Measurements from ENCODE around the gene CMSS1.

Gene CMSS1

DNA sequence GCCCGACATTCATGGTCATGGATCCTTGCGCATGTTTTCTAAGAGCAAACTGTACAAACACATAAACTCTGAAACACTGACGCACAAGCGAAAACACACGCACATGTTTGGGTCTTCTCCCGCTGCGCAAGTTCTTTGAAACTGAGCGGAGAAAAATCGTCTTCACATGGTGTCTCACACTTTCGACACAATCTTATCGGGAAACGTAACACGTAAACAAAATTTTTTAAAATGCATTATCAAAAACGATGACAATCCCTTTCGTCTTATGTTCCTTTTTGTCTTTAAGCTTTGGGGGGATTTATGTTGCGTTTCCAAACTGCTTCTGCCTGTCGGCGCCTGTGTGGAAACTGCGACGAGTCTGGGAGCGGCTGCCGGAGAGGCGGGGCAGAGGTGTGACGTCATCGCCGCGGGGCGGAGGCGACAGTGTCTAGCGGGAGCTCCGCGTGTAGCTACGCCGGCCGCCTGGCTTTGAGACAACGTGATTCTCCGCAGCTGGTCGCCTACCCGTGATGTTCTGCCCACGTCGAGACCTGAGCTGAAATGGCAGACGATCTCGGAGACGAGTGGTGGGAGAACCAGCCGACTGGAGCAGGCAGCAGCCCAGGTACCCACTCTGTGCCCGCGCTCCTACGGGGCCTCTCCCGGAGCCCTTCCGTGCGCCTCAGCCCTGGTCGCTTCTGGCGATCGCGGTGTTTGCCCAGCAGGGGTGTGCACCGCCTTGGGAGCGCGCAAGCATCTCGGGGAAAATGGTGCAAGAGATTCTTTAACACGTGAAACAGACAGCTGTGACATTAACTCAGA lies at the start of gene CMSS1:
CMSS1 (plus strand) TSS at position 426 of the 804 bp plus-strand sequence.
- DNase-seq: peak; percentile 93

DNA sequence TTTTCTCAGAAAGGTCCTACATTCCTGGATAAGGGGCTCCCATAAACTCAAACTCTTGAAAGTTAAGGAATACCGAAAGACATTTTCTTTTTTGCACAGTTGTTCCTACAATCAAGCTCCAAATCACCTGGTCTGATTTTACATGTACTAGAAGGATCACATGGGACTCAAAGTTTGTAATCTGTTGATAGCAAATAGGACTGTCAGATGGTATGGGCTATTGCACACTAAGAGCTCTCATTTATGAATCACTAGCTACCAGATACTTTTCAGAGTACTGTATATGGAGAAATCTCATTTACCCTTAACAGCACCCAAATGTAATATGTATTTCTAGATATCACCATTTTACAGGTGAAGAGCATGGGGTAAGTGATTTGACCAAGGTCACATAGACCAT lies 49.5 kb upstream of the CMSS1 start:
- no peak for DNase-seq

DNA sequence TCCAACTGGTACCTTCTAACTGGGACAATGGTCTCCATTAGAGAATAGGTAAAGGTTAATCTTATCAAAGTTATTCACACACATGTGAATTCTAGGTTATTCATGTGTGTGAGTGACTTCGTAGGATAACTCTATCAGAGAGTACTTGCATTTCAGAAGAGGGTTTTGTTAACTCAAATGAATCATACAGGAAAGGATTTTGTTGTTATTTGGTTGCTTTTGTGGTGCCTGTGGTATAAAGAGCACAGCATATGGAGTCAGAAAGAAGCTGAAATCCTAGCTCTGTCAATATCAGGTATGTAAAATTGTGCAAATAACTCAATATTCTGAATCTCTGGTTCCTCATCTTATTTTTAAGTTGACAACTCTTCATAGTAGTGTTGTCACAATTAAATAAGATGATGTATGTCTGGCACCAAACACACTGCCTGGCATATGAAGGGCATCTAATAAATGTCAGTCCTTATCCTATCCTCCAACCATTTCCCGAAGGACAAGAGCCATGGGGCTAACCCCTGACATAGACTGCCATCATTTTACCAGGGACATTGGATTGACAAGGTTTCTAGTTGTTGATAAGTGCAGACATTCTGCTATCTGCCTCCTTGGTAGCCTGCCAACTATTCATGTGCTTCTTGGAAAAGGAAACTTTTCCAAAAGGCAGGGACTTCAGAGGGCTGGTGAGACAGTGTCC lies 48.7 kb upstream of the CMSS1 start:
- DNase-seq: no peak

DNA sequence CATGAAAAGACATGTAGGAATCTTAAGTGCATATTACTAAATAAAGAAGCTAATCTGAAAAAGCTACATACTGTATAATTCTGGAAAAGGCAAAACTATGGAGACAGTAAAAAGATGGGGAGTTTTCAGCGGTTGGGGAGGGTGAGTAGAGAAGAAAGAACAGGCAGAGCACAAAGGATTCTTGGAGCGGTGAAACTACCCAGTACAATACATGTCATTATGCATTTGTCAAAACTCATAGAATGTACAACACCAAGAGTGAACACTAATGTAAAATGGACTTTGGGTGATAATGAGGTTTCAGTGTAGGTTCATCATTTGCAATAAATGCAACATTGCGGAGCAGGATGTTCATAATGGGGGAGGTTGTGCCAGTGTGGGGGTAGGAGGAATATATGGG lies 45.5 kb upstream of the CMSS1 start:
- no peak for DNase-seq

DNA sequence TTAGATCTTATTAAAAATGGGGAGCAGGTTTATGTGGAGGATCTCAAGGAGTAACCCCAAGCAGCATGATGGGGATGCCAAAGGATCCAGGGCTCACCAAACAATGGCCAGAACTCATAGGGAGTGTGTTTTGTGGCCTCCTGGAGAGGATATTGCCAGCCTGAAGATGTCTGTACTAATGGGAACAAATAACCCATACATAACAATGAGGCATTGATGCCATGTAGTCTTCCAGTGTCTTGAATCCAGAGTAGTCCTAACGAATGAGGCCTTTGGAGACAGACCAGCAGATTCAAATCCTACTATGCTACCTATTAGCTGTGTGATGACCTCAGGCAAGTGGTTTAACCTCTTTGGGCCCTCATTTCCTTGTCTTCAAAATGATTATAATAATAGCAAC lies 45.0 kb upstream of the CMSS1 start:
- no peak for DNase-seq

DNA sequence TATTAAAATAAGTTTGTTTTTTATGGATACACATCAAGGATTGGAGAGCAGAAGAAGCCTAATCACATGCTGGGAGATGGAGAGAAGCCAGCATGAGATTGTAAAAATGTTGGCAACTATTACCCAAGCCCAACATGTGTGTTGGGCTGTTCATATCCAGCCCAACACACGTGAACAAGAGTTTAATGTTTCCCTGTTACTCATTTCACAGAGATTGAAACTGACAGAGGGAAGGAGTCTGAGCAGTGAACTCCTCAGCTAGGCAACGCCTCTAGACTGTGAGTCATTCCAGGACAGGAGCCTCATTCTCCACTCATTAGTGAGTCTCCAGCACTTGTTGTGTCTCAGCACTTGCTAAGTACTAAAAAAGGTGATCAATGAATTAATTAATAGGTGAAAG lies 43.2 kb upstream of the CMSS1 start:
- DNase-seq: no peak

DNA sequence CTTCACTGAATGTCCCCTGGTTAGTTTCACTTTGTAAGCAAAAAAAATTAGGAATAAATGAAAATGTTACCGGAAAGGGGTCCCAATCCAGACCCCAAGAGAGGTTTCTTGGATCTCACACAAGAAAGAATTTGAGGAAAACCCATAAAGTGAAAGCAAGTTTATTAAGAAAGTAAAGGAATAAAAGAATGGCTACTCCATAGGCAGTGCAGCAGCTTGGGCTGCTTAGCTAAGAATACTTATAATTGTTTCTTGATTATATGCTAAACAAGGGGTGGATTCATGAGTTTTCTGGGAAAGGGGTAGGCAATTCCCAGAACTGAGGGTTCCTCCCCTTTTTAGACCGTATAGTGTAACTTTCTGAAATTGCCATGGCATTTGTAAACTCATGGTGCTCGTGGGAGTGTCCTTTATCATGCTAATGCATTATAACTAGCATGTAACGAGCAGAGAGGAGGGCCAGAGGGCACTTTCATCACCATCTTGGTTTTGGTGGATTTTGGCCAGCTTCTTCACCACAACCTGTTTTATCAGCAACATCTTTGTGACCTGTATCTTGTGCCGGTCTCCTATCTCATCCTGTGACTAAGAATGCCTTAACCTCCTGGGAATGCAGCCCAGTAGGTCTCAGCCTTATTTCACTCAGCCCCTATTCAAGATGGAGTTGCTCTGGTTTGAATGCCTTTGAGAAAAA lies 41.0 kb upstream of the CMSS1 start:
- no peak for DNase-seq

DNA sequence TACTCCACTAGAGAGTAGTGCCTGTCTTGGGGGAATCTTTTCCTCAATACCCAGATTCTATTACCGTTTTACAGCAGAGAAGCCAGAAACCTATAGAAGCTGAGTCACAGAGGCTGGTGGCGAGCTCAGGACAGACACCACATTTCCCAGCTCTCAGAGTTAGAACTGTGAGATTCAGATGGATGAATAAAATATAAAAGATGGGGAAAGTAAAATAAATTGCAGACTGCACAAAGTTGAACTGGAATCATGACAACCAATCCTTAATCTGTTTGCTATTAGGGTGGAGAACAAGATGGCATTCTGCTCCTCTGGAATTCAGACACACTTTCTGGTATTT lies 40.5 kb upstream of the CMSS1 start:
- DNase-seq: no peak

DNA sequence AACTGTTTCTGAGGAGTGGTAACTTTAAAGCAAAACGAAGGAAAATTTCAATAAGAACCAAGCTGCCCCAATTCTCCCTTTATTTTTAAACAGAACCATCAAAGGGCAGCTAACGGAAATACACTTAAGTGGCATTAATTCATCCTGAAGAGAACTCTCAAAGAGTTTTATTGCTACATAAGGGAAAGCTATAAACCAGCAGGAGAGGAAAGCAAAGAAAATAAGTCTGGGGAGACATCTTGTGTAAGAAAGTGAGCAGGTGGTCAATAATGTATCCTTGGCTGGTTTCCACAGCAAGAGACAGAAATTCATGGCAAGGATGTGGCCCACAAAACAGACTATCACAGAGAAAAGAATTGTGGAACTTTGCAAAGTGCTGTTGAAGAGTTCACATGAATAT lies 40.0 kb upstream of the CMSS1 start:
- DNase-seq: no peak

DNA sequence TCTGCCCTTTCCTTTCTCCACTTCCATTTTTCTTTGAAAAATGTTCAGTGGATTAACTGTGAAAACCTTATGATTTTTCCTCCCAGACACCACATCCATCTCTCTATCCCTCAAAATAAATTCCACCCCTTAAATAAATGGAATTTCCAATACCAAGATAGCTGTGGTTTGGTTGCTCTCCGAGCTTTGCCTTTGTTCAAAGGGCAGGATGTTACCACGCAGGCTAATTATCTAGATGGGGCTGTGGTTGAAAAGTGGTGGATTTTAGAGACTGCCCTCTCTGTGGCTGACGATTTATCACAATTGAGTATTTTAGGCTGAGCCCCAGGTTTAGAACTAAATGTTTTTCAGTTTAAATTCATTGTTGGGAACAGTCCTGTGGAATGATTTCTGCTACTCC lies 36.9 kb upstream of the CMSS1 start:
- no peak for DNase-seq

DNA sequence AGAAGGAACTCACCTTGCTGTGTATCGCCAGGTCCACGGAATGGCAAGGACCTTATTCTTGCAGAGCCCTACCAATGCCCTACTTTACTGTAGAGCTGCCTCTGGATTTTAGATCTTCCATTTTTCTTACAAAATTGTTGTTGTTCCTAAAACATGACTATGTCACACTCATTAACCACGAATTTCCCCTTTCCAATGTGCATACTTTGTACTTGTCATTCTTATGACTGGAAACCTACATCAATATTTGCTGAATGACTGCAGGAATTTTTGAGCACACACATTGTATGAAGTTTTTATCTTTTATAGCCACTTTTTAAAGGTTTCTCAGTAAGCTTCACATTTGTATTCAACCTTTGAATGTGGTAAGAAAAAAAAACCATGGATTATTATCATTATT lies 35.9 kb upstream of the CMSS1 start:
- DNase-seq: no peak

DNA sequence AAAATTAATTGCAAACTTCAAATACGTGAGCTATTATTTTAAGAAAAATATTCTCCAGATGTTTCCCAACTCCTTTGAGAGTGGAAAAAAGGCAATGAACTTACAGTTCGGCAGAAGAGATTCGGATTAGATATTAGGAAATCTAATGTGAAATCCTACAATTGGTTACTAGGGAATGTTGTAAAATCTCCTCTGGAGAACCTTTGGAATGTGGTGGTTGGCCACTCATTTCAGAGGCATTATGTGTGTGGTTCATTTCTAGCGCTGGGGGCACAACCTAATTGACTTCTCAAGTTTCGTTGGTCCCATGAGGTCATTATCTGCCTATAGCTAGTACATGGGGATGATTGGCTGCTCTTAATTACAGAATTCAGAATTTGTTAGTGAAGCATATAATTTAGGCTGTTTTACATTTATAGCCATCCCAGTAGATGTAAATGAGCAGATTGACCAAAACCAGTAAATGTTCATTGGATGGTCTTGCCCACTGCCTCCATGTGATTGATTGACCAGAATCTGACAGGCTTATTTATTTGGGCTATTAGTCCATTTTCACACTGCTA lies 34.6 kb upstream of the CMSS1 start:
- DNase-seq: no peak

DNA sequence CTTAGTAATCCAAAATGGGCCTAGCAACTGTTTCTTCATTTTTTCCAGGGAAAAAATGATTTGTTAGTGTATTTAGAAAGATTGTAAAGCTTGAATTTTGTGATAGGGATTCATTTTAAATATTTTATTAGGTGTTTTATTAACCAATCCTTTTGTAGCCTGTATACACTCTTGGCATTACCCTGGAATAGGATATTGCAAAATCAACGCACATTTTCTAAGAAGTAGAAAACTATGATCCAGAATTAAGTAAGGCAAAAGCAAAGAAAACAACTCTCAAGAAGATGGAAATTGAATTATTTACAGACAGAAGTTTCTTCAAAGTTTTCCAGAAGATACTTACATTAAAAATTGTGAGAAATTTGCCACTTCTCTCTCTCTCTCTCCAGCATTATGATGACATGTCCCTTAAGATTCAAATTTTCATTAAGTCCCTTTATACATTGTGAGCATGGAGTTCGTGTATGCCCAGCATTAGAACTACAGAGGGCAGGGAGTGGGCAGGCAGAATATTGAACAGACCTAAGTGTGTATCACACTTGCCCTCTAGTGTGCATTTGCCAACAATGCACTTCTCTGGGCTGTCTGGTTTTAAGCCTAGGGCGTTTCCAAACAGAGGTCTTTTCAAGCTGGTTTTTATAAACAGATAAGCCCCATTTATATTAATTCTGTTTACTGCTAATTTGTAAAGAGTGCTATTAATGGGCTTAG lies 28.5 kb upstream of the CMSS1 start:
- peak; percentile 5 for DNase-seq

DNA sequence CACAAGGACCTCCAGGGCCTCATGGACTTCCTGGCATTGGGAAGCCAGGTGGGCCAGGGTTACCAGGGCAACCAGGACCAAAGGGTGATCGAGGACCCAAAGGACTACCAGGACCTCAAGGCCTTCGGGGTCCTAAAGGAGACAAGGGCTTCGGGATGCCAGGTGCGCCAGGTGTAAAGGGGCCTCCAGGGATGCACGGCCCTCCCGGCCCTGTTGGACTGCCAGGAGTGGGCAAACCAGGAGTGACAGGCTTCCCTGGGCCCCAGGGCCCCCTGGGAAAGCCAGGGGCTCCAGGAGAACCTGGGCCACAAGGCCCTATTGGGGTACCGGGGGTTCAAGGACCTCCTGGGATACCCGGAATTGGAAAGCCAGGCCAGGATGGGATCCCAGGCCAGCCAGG lies 23.2 kb upstream of the CMSS1 start:
- no peak for DNase-seq

DNA sequence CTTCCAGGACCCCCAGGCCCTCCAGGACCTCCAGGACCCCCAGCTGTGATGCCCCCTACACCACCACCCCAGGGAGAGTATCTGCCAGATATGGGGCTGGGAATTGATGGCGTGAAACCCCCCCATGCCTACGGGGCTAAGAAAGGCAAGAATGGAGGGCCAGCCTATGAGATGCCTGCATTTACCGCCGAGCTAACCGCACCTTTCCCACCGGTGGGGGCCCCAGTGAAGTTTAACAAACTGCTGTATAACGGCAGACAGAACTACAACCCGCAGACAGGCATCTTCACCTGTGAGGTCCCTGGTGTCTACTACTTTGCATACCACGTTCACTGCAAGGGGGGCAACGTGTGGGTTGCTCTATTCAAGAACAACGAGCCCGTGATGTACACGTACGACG lies 22.1 kb upstream of the CMSS1 start:
- no peak for DNase-seq

DNA sequence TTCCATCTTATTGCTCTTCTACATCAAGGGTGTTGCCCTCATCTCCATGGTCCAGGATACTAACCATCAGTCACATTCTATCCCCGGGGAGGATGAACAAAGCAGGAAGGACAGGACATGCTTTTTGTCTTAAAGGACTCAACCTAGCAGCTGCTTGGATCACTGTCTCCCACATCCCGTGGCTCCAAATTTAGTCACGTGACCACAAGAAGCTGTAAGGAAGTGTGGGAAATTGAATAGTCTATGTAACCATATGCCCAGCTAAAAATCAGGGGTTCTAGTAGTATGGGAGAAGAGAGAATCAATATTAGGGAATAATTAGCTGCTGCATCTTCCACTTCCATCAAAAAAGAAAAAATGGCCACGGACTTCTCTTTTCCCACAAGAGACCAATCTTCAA lies 18.2 kb upstream of the CMSS1 start:
- DNase-seq: no peak

DNA sequence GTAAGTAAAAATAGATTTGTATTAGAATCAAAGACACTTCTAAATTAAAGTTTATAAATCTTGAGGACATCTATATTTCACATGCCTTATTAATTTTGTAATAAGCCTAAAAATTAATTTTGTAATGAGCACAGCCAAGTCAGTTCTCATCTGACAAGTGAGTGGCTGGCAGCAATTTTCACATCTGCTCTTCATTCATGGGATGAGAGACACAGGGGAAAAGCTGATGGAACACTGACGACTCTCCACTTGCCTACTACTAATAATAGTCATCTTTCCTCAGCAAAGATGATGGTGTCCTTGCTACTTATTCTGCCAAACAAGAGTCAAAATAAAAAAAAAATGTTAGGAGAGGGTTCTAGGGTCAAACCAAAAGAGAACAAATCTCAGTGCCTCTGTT lies 14.4 kb upstream of the CMSS1 start:
- DNase-seq: no peak

DNA sequence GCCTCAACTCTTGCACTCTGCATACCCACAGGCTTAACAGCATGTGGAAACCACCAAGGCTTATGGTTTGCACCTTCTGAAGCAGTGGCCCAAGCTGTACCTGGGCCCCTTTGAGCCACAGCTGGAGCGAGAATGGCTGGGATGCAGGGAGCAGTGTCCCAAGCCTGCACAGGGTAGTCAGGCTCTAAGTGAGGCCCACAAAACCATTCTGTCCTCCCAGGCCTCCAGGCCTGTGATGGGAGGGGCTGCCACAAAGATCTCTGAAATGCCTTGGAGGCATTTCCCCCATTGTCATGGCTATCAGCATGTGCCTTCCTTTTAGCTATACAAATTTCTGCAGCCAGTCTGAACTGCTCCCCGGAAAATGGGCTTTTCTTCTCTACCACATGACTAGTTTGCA lies 12.5 kb upstream of the CMSS1 start:
- DNase-seq: no peak

DNA sequence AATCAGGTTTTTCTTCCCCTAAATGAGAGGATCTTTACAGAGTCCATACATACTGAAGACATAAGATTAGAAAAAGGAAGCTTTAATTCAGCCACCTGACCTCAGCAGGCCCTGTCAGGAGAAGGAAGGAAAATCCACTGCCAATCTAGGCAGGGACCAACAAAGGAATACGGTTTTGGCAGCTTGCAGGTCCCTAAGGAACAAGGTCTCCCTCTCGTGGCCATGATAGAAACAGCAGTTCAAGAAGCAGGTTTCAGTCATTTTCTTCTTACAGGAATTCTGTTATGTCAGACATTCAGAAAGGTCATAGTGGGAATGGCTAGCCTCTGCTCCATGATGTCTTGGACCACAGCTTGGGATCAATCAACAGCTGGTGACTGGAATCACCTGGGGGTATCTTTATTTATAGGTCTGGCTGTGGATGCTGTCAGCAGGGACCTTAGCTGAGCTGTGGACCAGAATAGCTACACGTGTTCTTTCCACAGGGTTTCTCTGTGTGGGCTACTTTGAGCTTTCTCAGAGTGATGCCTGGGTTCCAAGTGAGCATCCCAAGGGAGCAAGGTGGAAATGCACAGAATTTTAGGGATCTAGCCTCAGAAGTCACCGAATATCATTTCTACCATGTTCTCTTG lies 9.4 kb upstream of the CMSS1 start:
- DNase-seq: peak; percentile 48

DNA sequence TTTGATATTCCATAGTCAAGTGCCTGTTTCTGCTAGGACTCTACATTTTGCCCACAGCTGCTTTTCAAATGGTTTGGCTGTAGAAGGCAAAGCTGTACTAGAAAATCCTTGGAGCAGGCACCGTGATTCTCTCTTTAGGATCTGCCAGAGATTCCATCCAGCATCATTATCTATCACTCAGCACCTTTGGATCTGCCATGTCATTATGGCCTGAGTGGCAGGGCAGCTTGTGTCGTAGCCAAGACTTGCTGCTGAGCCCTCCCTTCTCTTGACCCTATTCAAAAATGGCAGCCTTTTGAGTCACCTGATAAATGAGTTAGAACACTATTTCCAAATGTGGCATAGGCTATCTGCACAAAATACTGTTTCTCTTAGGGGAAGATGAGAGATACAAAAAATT lies 8.1 kb upstream of the CMSS1 start:
- no peak for DNase-seq

DNA sequence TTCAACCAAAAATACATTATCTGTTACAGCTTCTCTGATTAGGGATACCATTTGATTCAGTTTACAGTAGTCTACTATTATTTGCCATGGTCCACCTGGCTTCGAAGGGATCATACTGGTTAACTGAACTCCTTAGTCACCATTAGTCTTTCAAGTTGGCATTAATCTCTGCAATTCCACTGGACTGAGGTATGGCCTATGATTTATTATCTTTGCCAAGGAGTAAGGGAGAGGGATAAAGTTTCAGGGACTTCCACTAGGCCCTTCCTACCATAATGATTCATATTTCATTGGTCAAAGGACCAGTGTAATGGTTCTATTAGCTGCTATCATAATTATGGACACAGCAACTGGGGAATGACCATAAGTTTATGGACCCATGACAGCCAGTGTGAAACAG lies 7.3 kb upstream of the CMSS1 start:
- DNase-seq: no peak

DNA sequence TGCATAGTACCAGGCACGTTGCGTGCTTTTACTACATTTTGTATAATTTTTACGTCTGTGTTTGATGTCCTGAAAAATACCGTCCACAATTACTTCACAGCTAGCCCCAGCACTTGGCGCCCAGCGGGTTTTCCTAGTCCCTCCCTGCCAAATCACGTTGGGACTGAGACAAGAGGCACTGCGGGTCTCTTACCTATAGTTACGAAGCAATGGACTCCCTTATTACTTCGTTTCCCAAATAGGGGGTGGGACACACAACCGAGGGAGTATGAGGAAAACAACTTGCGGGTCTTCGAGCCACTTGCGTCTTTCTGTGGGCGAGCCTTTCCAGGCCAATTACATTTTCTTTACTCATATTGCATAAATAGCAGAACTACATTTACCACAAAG lies 620 bp upstream of the CMSS1 start:
- DNase-seq: no peak

DNA sequence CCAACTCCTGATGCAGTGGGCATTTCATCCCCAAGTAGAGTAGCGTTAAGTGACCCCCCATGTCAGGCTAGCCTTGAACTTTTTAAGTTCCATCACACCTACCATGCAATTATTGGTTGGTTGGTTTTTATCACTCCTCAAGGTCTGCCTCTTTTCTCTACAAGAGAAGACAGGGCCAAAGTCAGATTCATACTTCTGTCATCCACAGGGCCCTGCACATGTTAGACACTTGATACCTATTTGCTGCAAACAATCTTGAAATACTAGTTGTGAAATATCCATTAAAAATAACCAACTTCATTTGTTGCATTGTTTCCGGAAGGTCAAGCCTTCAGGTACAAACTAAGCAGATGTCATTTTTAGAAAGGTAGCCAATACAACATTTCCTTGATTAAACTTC lies 1.2 kb downstream of the CMSS1 start:
- DNase-seq: no peak

All from inflammatory macrophage treated with lipopolysaccharide for 4 hours (primary cell).